Globus pallidus (tissue), 1 donor: Measurements from ENCODE around the gene HLCS.

Source experiments
- DNase-seq: peaks from one replicate; pipeline ENCODE4 v3.0.0-alpha.2; 2015; ENCODE audit warnings: low spot score

HLCS gene

GRCh38 chr21:36745459-36745858 lies 221.0 kb downstream of the HLCS start:
- DNase-seq = no peak

- DNase-seq = no peak
Observed at GRCh38 chr21:36744560-36745231, 221.8 kb downstream of the HLCS start.

GRCh38 chr21:36744190-36744559 lies 222.3 kb downstream of the HLCS start:
- DNase-seq = no peak

- no peak for DNase-seq
Observed at GRCh38 chr21:36743446-36743845, 223.0 kb downstream of the HLCS start.

- DNase-seq = no peak
Observed at GRCh38 chr21:36743008-36743407, 223.5 kb downstream of the HLCS start.

- DNase-seq = no peak
Observed at GRCh38 chr21:36741506-36741905, 225.0 kb downstream of the HLCS start.

- no peak for DNase-seq
Observed at GRCh38 chr21:36738489-36739126, 227.9 kb downstream of the HLCS start.

GRCh38 chr21:36735724-36736320 lies 230.6 kb downstream of the HLCS start:
- no peak for DNase-seq

- DNase-seq = no peak
Observed at GRCh38 chr21:36735201-36735515, 231.3 kb downstream of the HLCS start.

- no peak for DNase-seq
Observed at GRCh38 chr21:36734367-36735200, 231.9 kb downstream of the HLCS start.

GRCh38 chr21:36733857-36734256 lies 232.6 kb downstream of the HLCS start:
- DNase-seq = no peak

- no peak for DNase-seq
Observed at GRCh38 chr21:36732761-36733160, 233.7 kb downstream of the HLCS start.

- no peak for DNase-seq
Observed at GRCh38 chr21:36732217-36732616, 234.3 kb downstream of the HLCS start.

GRCh38 chr21:36730291-36731281 lies 235.9 kb downstream of the HLCS start:
- DNase-seq = no peak

- DNase-seq = no peak
Observed at GRCh38 chr21:36729310-36729970, 237.0 kb downstream of the HLCS start.

GRCh38 chr21:36728371-36729111 lies 237.9 kb downstream of the HLCS start:
- DNase-seq = no peak

GRCh38 chr21:36727866-36728265 lies 238.6 kb downstream of the HLCS start:
- DNase-seq = no peak

- DNase-seq = no peak
Observed at GRCh38 chr21:36725793-36726386, 240.6 kb downstream of the HLCS start.

GRCh38 chr21:36724660-36725059 lies 241.8 kb downstream of the HLCS start:
- DNase-seq = no peak

- DNase-seq = no peak
Observed at GRCh38 chr21:36723371-36723881, 243.0 kb downstream of the HLCS start.
